ENCODE measurements around the gene SLC7A9. TPM values are rescaled to one million over a fixed set of nuclear protein-coding genes. Genes with fewer than 3 reads are reported as not detected.

Gene SLC7A9
- 10 to 100 TPM in 1 of 2 donors, 1 to 10 TPM in 1; 6.8 to 16.3 TPM for total RNA-seq
- polyA plus RNA-seq, result 10 to 100 TPM in 1 of 2 donors, 1 to 10 TPM in 1; 9.0 to 10.7 TPM

GRCh38 chr19:32869369-32869965 lies at the start of gene SLC7A9:
Gene SLC7A9, minus strand, starts transcription at chr19:32869767. Its CDS starts 1,233 bp downstream, at chr19:32868534.
- Histone ChIP-seq H3K9ac (ENCODE audit: low read depth in 1 of 2, low read length in 2 of 2) (peak within 1 kb of the TSS; percentile 14 to 17), H3K4me1 (ENCODE audit: control insufficient read depth in 4 of 4, insufficient read depth in 4 of 4, low read length in 3 of 4) (peaks cover 3 to 21% (median 9%) of the 10 kb centered on the region in 4 donors), H3K36me3 (ENCODE audit: control insufficient read depth in 4 of 4, insufficient read depth in 3 of 4, low read depth in 1 of 4, low read length in 3 of 4) (no peaks in the 10 kb centered on the region), H3K9me3 (ENCODE audit: control insufficient read depth in 4 of 4, low read length in 3 of 4) (no peaks in the 10 kb centered on the region), H3K27me3 (ENCODE audit: control insufficient read depth in 4 of 4, insufficient read depth in 4 of 4, low read length in 3 of 4) (no peaks in the 10 kb centered on the region), H3K27ac (ENCODE audit: low read depth in 1 of 2, low read length in 2 of 2) (peak within 1 kb of the TSS; percentile 20 to 73), H3K4me3 (ENCODE audit: low read depth in 1 of 3, low read length in 3 of 3) (peak within 1 kb of the TSS in 2 of 3 donors; percentile 54 to 56)
- WGBS, result 35% methylated on average over 14 of the region's 14 CpGs
- no peak for DNase-seq (ENCODE audit: low spot score)
- no peak for TF ChIP-seq CTCF (IDR thresholded peaks at IDR 0.05; ENCODE audit: low read depth, low read length, missing input control)
- peak; percentile 31 to 36 for TF ChIP-seq RAD21 (IDR thresholded peaks at IDR 0.05)
- TF ChIP-seq ZBTB33 (IDR thresholded peaks at IDR 0.05), result no peak
- TF ChIP-seq MAX (IDR thresholded peaks at IDR 0.05), result no peak
- peak in 1 of 2 donors; percentile 55 for TF ChIP-seq GABPA (IDR thresholded peaks at IDR 0.05 in 1 of 2, conservative IDR thresholded peaks at IDR 0.05 in 1 of 2)
- TF ChIP-seq FOXA2 (IDR thresholded peaks at IDR 0.05), result peak; percentile 51
- TF ChIP-seq SP1 (IDR thresholded peaks at IDR 0.05), result peak; percentile 90
- no peak for TF ChIP-seq ATF3 (IDR thresholded peaks at IDR 0.05)
- TF ChIP-seq NR2F2 (IDR thresholded peaks at IDR 0.05), result peak; percentile 58
- peak; percentile 89 for TF ChIP-seq REST (IDR thresholded peaks at IDR 0.05)
- peak; percentile 91 for TF ChIP-seq YY1 (IDR thresholded peaks at IDR 0.05)
- TF ChIP-seq EGR1 (IDR thresholded peaks at IDR 0.05; ENCODE audit: low read depth in 2 of 2), result no peak
- TF ChIP-seq JUND (IDR thresholded peaks at IDR 0.05), result peak; percentile 29 to 57
- peak; percentile 81 for TF ChIP-seq TAF1 (conservative IDR thresholded peaks at IDR 0.05)
- peak; percentile 91 to 93 for TF ChIP-seq HNF4A (conservative IDR thresholded peaks at IDR 0.05)
- TF ChIP-seq HNF4G (IDR thresholded peaks at IDR 0.05), result peak; percentile 64
- TF ChIP-seq RXRA (IDR thresholded peaks at IDR 0.05), result peak; percentile 74 to 79
- TF ChIP-seq FOXA1 (IDR thresholded peaks at IDR 0.05), result peak; percentile 66

All from liver (tissue), 9 donors.